NCI-H1092 treated with DMSO at 0.1 percent for 48 hours (cell line): ENCODE measurements around the gene HDLBP.
"Not testable (repeated sequence)": the region's sequence is repeated elsewhere in the genome, so short reads cannot be mapped to it uniquely, and the experiment has no call there.

Experiments used
- DNase-seq: peaks from one replicate; lab custom pipeline; 2025; lab: John Stamatoyannopoulos, UW

The HDLBP gene

GRCh38 chr2:241339839-241340630 is 24.6 kb upstream of the HDLBP start:
- no peak for DNase-seq

GRCh38 chr2:241334813-241335212 is 19.3 kb upstream of the HDLBP start:
- DNase-seq = no peak

- no peak for DNase-seq
These were observed 15.1 kb upstream of the HDLBP start for GRCh38 chr2:241330616-241330981.

- DNase-seq = no peak
These were observed 14.5 kb upstream of the HDLBP start for GRCh38 chr2:241329669-241330615.

GRCh38 chr2:241325257-241325656 is 9.8 kb upstream of the HDLBP start:
- DNase-seq = no peak

- DNase-seq = no peak
These were observed 9.3 kb upstream of the HDLBP start for GRCh38 chr2:241324775-241325174.

GRCh38 chr2:241323778-241324177 is 8.3 kb upstream of the HDLBP start:
- DNase-seq = no peak

- no peak for DNase-seq
These were observed 6.4 kb upstream of the HDLBP start for GRCh38 chr2:241321886-241322285.

GRCh38 chr2:241321033-241321432 is 5.6 kb upstream of the HDLBP start:
- no peak for DNase-seq

GRCh38 chr2:241320394-241320793 is 4.9 kb upstream of the HDLBP start:
- DNase-seq = no peak

- not testable (repeated sequence) for DNase-seq
These were observed 3.4 kb upstream of the HDLBP start for GRCh38 chr2:241318830-241319229.

- DNase-seq = no peak
These were observed 1.9 kb upstream of the HDLBP start for GRCh38 chr2:241317391-241317790.

- no peak for DNase-seq
These were observed 1.4 kb upstream of the HDLBP start for GRCh38 chr2:241316825-241317224.

- DNase-seq = peak; percentile 37
These were observed 583 bp upstream of the HDLBP start, which contains the start of gene SEPTIN2 for GRCh38 chr2:241315879-241316631. Gene SEPTIN2 (plus strand): TSS chr2:241315925. CDS start chr2:241324233, 8,308 bp downstream.

- no peak for DNase-seq
These were observed 1.0 kb downstream of the HDLBP start for GRCh38 chr2:241314226-241315092.

GRCh38 chr2:241313543-241314095 is 1.9 kb downstream of the HDLBP start:
- DNase-seq = no peak

GRCh38 chr2:241312082-241312481 is 3.4 kb downstream of the HDLBP start:
- DNase-seq = no peak

- DNase-seq = no peak
These were observed 4.4 kb downstream of the HDLBP start for GRCh38 chr2:241310917-241311566.

GRCh38 chr2:241309684-241310117 is 5.8 kb downstream of the HDLBP start:
- DNase-seq = no peak

GRCh38 chr2:241308832-241309500 is 6.5 kb downstream of the HDLBP start:
- DNase-seq = no peak
